ENCODE measurements around the gene DOCK8. TPM values are rescaled to one million over a fixed set of nuclear protein-coding genes. Genes with fewer than 3 reads are reported as not detected.

The DOCK8 gene
- total RNA-seq, 4 donors from 2014 or later, result 9.0 to 17.9 (median 13.6) TPM

DNA sequence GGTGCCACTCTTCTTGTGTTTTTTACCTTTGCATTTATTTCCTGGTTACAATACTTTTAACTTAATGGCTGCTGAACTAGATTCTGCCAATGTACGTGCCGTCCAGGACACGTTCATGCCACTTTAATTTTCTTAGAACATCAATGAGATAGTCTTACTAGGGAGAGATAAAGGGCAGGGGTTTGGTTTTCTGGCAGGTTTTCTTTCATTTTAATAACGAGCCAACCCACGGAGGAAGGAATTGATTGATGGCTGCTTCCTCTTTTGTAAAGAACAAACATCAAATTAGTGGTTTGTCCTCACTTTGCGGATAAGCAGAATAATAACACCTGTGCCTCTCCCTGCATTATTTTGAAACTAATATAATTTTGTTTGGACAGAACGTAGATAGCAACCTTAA lies 135.7 kb downstream of the DOCK8 start:
- 58 to 64% methylated on average over 7 of the region's 7 CpGs for WGBS, 2 donors
- Histone ChIP-seq H3K4me1 (no peaks in the 10 kb centered on the region), H3K27me3 (no peaks in the 10 kb centered on the region), H3K36me3 (no peaks in the 10 kb centered on the region), H3K4me3 (no peak overlapping the region), H3K9me3 (no peaks in the 10 kb centered on the region), H3K27ac (no peak overlapping the region)
- no peak for TF ChIP-seq POLR2A (IDR thresholded peaks at IDR 0.05)
- no peak for TF ChIP-seq CTCF (IDR thresholded peaks at IDR 0.05)
- DNase-seq (ENCODE audit: low spot score in 2 of 2), result no peak

- TF ChIP-seq POLR2A (IDR thresholded peaks at IDR 0.05) (no peak), EP300 (IDR thresholded peaks at IDR 0.05) (no peak), CTCF (IDR thresholded peaks at IDR 0.05) (no peak)
- Histone ChIP-seq H3K27ac (no peak overlapping the region), H3K9me3 (no peaks in the 10 kb centered on the region), H3K4me3 (no peak overlapping the region), H3K27me3 (no peaks in the 10 kb centered on the region), H3K36me3 (no peaks in the 10 kb centered on the region), H3K4me1 (no peaks in the 10 kb centered on the region)
- 85 to 91% methylated on average over 5 of the region's 5 CpGs for WGBS, 2 donors
- DNase-seq (ENCODE audit: low spot score in 2 of 2), result no peak
Observed at GRCh38 chr9:351916-352315, 137.3 kb downstream of the DOCK8 start.

GRCh38 chr9:353077-353476 lies 138.4 kb downstream of the DOCK8 start:
- H3K27me3 ChIP-seq, result no peaks in the 10 kb centered on the region
- DNase-seq (ENCODE audit: low spot score in 2 of 2), result no peak
- H3K9me3 ChIP-seq, result no peaks in the 10 kb centered on the region
- H3K36me3 ChIP-seq, result no peaks in the 10 kb centered on the region
- 47 to 54% methylated on average over 1 of the region's 1 CpG for WGBS, 2 donors
- no peak for TF ChIP-seq EP300 (IDR thresholded peaks at IDR 0.05)
- TF ChIP-seq POLR2A (IDR thresholded peaks at IDR 0.05), result no peak
- no peak for TF ChIP-seq CTCF (IDR thresholded peaks at IDR 0.05)
- no peak overlapping the region for H3K27ac ChIP-seq
- H3K4me1 ChIP-seq, result peaks cover 0 to 6% (median 0%) of the 10 kb centered on the region in 4 donors
- no peak overlapping the region for H3K4me3 ChIP-seq

GRCh38 chr9:354453-354852 lies 139.8 kb downstream of the DOCK8 start:
- H3K27me3 ChIP-seq, result no peaks in the 10 kb centered on the region
- peaks cover 0 to 6% (median 0%) of the 10 kb centered on the region in 4 donors for H3K4me1 ChIP-seq
- no peaks in the 10 kb centered on the region for H3K9me3 ChIP-seq
- no peak overlapping the region for H3K4me3 ChIP-seq
- no peak for TF ChIP-seq CTCF (IDR thresholded peaks at IDR 0.05)
- no peak for TF ChIP-seq EP300 (IDR thresholded peaks at IDR 0.05)
- TF ChIP-seq POLR2A (IDR thresholded peaks at IDR 0.05), result no peak
- no peak overlapping the region for H3K27ac ChIP-seq
- 72 to 74% methylated on average over 8 of the region's 8 CpGs for WGBS, 2 donors
- no peaks in the 10 kb centered on the region for H3K36me3 ChIP-seq
- no peak for DNase-seq (ENCODE audit: low spot score in 2 of 2)

- Histone ChIP-seq H3K4me1 (peaks cover 0 to 6% (median 0%) of the 10 kb centered on the region in 4 donors), H3K9me3 (no peaks in the 10 kb centered on the region), H3K27me3 (no peaks in the 10 kb centered on the region), H3K27ac (no peak overlapping the region), H3K36me3 (no peaks in the 10 kb centered on the region), H3K4me3 (no peak overlapping the region)
- no peak for DNase-seq (ENCODE audit: low spot score in 2 of 2)
- TF ChIP-seq CTCF (IDR thresholded peaks at IDR 0.05) (no peak), EP300 (IDR thresholded peaks at IDR 0.05) (no peak), POLR2A (IDR thresholded peaks at IDR 0.05) (no peak)
- WGBS, 2 donors, result 48 to 50% methylated on average over 4 of the region's 4 CpGs
Observed at GRCh38 chr9:357560-357959, 142.9 kb downstream of the DOCK8 start.
